Islet of Langerhans (tissue), 1 donor: ENCODE data around the gene DNASE1L2.
A peak's percentile ranks its signal among the peaks of the same experiment; 100 is the strongest.

ENCODE experiments used
- FAIRE-seq: peaks from one replicate; lab custom pipeline; 2011; peaks lifted over from hg19 to GRCh38; lab: Jason Lieb, UNC

The DNASE1L2 gene

GRCh38 chr16:2226245-2226793 is 9.9 kb upstream of the DNASE1L2 start:
- no peak for FAIRE-seq

GRCh38 chr16:2226918-2227317 is 9.3 kb upstream of the DNASE1L2 start:
- no peak for FAIRE-seq

GRCh38 chr16:2228161-2228824 is 8.0 kb upstream of the DNASE1L2 start:
- FAIRE-seq: no peak

- no peak for FAIRE-seq
Measured at GRCh38 chr16:2229091-2229490, 7.2 kb upstream of the DNASE1L2 start.

- FAIRE-seq: no peak
Measured at GRCh38 chr16:2229632-2230250, 6.5 kb upstream of the DNASE1L2 start.

- FAIRE-seq: no peak
Measured at GRCh38 chr16:2230376-2230775, 5.9 kb upstream of the DNASE1L2 start.

- FAIRE-seq: peak; percentile 88
Measured at GRCh38 chr16:2231016-2231931, 5.0 kb upstream of the DNASE1L2 start.

GRCh38 chr16:2232094-2232990 is 3.9 kb upstream of the DNASE1L2 start:
- FAIRE-seq: no peak

- no peak for FAIRE-seq
Measured at GRCh38 chr16:2233046-2233775, 3.0 kb upstream of the DNASE1L2 start.

GRCh38 chr16:2233872-2234812 is 2.1 kb upstream of the DNASE1L2 start:
- no peak for FAIRE-seq

GRCh38 chr16:2234813-2235170 is 1.5 kb upstream of the DNASE1L2 start:
- FAIRE-seq: no peak

- FAIRE-seq: no peak
Measured at GRCh38 chr16:2235234-2235651, 1.0 kb upstream of the DNASE1L2 start.

GRCh38 chr16:2235695-2236336 is 428 bp upstream of the DNASE1L2 start:
- FAIRE-seq: no peak

GRCh38 chr16:2237102-2237482 is 848 bp downstream of the DNASE1L2 start:
- FAIRE-seq: no peak

GRCh38 chr16:2237493-2238149 is 1.4 kb downstream of the DNASE1L2 start:
- no peak for FAIRE-seq

- FAIRE-seq: no peak
Measured at GRCh38 chr16:2238150-2238837, 2.0 kb downstream of the DNASE1L2 start.

- no peak for FAIRE-seq
Measured at GRCh38 chr16:2238838-2239675, 2.8 kb downstream of the DNASE1L2 start.
